SH-SY5Y (cell line): ENCODE results near the gene TMEM101.

Experiments
- GATA2 ChIP-seq: IDR thresholded peaks from 2 replicates; pipeline ENCODE4 v1.6.1; 2011; ENCODE audit warnings: mild to moderate bottlenecking, low read depth, low read length
- GATA3 ChIP-seq: IDR thresholded peaks from 2 replicates; pipeline ENCODE4 v1.6.1; 2011; ENCODE audit warnings: low read depth, mild to moderate bottlenecking, low read length, moderate library complexity

TMEM101 gene

DNA sequence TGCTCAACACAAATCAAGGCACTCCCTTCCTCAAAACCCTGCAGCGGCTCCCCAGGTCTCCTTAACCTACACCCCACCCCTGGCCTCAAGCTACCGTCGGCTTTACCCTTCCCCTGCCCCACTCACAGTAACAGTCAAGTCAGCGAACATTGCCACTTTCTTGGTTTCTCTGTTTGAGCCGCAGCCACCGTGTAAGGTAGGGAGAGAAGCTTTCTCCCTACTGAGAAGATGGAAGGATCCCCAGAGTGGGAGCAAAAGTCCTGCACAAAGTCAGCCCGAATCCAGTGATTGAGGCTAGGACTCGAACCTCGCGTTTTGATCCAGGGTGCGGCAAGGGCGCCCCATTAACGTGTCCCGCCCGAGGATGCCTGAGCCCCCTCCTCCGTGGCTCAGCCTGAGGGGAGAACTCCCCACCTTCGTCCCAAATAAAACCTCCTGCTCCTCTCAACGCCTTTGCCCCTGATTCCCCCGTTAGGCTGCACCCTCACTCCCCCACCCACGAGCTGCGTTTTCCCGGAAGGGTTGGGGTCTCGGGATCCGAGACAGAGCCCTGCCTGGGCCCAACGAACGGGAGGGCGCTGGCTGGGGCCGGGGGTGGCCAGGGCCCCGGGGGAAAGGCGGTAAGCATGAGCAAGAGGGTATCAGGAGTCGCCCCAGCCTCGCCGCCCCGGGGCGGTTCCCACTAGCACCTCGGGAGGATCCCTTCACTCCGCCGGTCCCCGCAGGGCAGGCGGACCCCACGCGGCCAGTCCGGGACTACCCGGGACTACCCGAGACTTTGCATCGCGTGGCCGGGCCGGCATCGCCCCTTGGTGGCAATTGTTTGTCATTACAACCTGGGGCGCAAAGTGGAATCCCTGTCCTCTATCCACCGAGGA is 20.3 kb downstream of the TMEM101 start:
- TF ChIP-seq GATA2 (no peak), GATA3 (no peak)

DNA sequence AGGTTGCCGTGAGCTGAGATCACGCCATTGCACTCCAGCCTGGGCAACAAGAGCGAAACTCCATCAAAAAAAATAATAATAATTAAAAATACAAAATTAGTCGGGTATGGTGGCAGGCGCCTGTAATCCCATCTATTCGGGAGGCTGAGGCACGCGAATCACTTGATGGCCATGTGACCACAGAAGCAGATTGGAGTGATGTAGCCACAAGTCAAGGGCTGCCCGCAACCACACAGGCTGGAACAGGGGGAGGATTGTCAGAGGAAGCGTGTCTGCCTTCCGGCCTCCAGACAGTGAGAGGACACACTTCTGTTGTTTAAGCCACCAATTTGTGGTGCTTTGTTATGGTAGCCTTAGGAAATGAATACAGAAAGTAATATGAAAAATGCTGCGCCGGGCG is 22.1 kb downstream of the TMEM101 start:
- TF ChIP-seq GATA2 (no peak), GATA3 (no peak)

DNA sequence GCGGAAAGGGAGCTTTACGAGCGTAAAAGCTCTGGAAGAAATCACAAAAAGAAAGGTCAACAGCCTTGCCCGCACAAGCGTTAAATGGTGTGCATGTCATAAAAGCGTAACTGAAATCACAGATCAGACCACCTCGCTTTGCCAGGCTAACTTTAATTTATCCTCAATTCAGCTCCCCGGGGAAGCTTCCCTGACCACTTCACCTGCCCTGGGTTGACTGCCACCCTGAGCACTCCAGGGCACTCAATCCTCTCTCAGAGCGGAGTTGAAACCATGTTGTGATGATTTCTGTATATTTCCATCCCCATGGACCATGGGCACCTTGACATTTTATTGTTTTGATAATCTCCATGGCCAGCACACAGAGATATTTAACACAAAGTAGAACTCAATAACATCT is 26.5 kb downstream of the TMEM101 start:
- no peak for TF ChIP-seq GATA3
- TF ChIP-seq GATA2, result no peak

DNA sequence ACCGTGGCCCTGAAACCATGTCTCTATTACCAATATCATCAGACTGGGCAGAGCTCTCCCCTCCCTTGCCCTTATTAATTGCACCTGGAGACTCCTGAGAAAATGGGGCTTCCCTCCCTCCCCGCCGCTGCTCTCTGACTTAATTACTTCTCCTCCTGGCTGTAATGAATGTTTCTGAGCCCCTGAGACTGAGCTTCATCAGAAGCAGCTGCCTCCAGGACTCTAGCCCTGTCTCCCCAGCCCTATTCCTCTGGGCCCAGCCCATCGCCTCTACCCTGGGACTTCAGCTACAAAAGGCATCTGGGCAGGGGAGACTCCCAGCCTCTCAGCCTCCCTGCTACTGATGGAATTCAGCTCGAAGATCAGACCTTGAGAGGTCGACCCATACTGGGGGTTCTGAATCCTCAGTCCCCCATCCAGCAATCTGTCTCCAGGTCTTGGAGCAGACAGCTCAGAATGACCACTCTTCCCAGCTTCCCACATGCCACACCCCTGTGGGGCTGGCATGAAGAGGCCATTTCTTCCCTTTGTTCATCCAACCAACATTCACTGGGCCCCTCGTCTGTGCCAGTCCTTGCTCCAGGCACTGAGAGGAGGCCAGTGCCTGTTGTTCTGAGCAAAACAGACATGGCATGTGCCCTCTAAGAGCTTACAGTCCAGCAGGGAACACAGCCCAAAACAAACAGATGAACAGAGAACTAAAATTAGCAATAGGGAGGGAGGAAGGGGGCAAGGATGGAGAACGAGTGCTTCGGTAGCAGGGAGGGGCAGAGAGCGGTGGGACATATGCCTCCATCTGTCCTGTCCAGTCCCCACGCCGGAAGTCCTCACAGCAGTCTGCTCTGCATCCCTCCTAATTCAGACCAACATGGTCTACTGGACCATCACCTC is 27.4 kb downstream of the TMEM101 start:
- no peak for TF ChIP-seq GATA3
- no peak for TF ChIP-seq GATA2

DNA sequence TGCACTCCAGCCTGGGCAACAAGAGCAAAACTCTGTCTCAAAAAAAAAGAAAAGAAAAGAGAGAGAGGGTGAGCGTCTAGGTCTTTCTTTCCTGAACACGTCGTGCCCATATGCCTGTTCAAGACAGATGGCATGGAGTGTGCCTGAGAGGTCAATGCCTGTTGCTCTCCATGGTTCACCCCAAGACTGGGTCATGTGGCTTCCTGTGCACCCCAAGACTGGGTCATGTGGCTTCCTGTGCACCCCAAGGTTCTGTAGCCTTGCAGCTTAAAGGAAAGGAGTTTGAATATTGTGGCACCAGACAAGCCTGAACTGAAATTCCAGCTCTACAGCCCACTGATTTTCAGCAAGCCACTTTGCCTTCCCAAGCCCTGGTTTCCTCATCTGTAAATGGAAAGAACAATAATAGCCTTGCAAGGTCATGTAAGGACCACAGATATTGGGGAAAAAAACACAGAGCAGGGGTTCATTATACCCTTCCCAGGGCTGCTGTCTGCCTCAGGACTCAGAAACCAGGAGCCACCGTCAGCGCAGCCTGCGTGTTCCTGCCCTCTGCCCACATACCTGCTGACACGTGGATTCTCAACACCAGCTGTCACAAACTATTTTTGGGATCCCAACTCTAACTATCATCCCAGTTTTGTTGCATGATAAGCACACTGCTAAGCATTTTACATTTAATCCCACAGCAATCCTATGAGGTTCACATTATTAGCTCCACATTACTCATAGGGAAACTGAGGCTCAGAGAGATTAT is 28.4 kb downstream of the TMEM101 start:
- TF ChIP-seq GATA2, result no peak
- TF ChIP-seq GATA3, result no peak

DNA sequence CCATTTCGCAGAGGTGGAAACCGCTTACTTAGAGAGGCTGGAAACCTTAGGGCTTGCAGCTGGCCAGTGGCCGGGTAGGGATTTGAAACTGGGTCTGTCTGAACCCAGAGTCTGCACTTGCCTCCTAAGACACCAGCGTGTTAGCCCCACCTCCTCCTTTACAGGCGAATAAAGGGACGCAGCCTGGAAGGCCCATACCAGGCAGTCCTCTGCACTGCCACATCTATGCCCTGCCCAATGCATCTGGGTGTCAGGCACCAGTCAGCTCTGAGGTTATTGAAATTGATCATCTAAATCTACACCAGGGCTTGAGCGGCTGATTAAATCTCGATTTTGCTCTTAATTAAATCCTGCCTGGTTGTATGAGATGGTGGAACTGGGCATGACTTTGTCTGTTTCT is 30.2 kb downstream of the TMEM101 start:
- TF ChIP-seq GATA3, result peak; percentile 65; the same call in 1 of the 2 replicates
- peak; percentile 55 for TF ChIP-seq GATA2

DNA sequence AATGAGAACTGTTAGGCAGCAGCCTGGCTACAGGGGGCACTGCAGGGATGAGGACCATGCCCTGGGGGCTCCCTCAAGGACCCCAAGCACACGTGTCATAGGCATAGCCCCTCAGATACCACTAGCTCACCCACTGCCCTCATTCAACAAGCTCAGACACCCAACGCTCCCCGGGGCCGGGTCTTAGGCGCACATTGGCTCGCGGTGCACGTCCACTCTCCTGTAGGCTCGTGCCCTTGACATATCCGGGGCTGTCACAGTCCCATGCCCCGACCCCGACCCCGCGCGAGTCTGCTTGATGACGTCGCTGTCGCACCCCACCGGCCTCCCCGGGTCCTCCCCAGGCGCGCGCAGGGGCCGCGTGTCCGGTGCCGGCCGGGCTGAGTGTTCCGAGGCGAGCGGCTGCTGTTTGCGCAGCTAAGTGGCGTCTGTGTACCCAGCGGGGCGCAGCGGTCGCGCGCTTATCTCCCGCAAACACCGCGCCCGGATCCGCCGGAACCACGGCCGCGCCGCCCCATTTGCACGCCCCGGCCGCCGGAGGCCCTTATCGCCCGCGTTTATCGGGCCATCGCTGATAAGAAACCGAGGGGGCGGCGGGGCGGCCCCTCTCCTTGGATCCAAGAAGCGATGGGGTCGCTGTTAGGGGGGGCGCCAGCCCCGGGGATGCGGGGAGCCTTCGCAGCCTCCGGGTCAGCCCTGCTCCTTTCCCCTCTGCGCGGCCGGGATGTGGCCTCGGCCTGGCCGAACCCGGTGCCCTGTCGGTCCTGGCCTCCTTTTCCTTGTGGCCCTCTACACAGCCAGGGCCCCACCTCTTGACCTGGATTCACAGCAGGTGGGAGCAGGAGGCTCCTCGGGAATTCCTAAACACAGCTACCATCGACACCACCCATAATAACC is 31.0 kb downstream of the TMEM101 start:
- TF ChIP-seq GATA2 (peak; percentile 89), GATA3 (0 out of 2 replicates have a peak, but pooled peaks have one; percentile 14)

DNA sequence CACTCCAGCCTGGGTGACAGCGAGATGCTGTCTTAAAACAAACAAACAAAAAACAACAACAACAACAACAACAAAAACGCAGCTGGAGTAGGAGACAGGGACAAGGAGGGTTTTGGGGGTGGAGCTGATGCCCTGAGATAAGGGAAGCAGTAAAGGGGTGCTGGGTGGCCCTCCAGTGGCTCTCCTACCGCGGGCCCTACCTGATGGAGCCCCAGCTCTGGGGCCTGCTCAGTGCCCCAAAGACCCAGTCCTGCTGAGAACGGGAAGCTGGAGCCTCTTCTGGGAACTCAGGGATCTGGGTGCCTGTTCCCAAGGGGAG is 31.6 kb downstream of the TMEM101 start:
- no peak for TF ChIP-seq GATA3
- peak; percentile 10; the same call in 1 of the 2 replicates for TF ChIP-seq GATA2

DNA sequence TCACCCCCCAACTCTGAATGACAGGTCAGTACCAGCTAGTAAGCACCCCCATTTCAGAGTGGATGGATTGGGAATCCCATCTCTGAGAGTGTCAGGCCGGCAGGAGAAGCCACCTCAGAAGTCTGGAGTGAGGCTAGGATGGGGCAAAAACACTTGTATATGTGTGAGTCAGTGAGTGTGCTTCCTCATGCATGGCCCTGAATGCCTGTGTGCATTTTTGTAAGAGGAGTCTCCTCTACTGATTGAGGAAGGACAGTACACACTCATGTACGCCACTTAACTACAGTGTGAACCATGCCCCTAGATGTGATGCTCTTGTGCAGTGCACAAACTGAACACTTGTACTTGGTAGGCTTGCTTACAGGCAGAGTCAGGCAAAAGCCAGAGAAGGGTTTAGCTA is 32.6 kb downstream of the TMEM101 start:
- TF ChIP-seq GATA3 (no peak), GATA2 (no peak)

DNA sequence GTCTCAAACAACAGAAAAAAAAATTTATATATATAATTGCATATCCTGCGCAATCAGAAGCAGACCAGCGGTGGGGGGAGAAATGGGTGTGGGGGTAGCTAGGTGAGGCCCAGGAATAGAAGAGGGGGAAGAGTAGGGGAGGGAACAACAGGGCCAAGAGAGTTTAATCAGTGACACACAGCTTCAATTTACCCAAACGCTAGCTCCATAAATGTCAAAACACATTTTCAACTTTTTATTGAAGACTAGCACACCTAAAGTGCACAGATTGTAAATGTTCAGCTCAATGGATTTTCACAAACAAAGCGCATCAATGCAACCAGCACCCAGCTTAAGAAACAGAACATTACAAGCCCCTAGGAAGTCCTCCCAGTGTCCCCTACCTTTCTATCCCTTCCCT is 35.1 kb downstream of the TMEM101 start:
- TF ChIP-seq GATA3 (no peak), GATA2 (peak; percentile 41; the same call in 1 of the 2 replicates)

DNA sequence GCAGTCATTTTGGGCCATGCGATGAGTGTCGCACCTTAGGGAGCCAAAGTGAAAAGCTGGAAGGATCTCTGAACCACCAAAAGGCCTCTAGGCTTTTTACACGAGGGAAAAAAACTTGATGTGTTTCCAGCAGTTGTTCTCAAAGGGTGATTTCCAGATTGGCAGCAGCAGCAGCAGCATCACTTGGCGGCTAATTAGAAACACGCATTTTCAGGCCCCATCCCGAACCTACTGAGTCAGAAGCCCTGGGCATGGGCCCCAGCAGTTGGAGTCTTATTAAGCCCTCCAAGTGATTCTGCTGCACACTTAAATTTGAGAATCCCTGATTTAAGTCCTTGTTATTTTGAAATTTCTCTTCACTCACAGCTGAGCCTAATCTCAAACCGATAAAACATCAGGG is 35.8 kb downstream of the TMEM101 start:
- no peak for TF ChIP-seq GATA3
- TF ChIP-seq GATA2, result no peak

DNA sequence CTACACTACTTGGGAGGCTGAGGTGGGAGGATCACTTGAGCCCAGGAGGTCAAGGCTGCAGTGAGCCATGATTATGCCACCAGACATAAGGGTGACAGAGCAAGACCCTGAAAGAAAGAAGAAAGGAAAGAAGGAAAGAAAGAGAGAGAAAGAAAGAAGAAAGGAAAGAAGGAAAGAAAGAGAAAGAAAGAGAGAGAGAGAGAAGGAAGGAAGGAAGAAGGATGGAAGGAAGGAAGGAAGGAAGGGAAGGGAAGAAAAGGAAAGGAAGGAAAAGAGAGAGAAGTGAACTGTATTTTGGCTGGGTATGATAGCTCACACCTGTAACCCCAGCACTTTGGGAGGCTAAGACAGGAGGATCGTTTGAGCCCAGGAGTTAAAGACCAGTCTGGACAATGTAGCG is 36.7 kb downstream of the TMEM101 start:
- no peak for TF ChIP-seq GATA2
- no peak for TF ChIP-seq GATA3
